ENCODE data around the gene KLHL25. TPM values are rescaled to one million over a fixed set of nuclear protein-coding genes. Genes with fewer than 3 reads are reported as not detected.

The KLHL25 gene
- total and polyA plus RNA-seq, 2 of the 8 experiments (the other 6 are each of a cell fraction or from before 2014, with no cell fraction given): 16.5 to 22.0 TPM

GRCh38 chr15:85733416-85733815 is 61.3 kb downstream of the KLHL25 start:
- Histone ChIP-seq H4K91ac (replicated peaks; ENCODE audit: insufficient read length, low read length) (no peak overlapping the region), H3K4me3 (ENCODE audit: extremely low read depth in 1 of 4, insufficient read depth in 2 of 4, low read depth in 3 of 4, low read length in 4 of 4) (no peak overlapping the region), H4K5ac (ENCODE audit: insufficient read length, low read depth, low read length) (no peak overlapping the region), H2BK120ac (replicated peaks; ENCODE audit: low read depth, low read length) (no peak overlapping the region), H3K79me2 (ENCODE audit: control insufficient read depth in 1 of 2, insufficient read depth in 2 of 2, low read length in 2 of 2) (no peaks in the 10 kb centered on the region), H3K36me3 (ENCODE audit: control insufficient read depth in 2 of 4, insufficient read depth in 4 of 4, low read length in 3 of 4) (peaks cover 4 to 50% (median 23%) of the 10 kb centered on the region in 4 experiments; a peak in 7 of 8 replicates), H3K23ac (ENCODE audit: insufficient read length) (no peak overlapping the region), H3K9me3 (ENCODE audit: insufficient read depth in 2 of 2, low read depth in 1 of 2, low read length in 1 of 2) (peaks cover 4 to 7% of the 10 kb centered on the region in 2 experiments; a peak in 3 of 4 replicates), H3K4me2 (ENCODE audit: insufficient read depth in 1 of 2, low read depth in 2 of 2, low read length in 2 of 2) (no peak overlapping the region), H2BK15ac (ENCODE audit: low read length) (no peak overlapping the region), H3K27me3 (replicated peaks in 1 of 4; ENCODE audit: control insufficient read depth in 3 of 4, extremely low read depth in 1 of 4, insufficient read depth in 3 of 4, low read length in 3 of 4) (no peaks in the 10 kb centered on the region), H3K9ac (replicated peaks in 1 of 4; ENCODE audit: extremely low read depth in 1 of 4, low read depth in 3 of 4, low read length in 3 of 4) (no peak overlapping the region), H2BK12ac (ENCODE audit: low read depth, low read length) (no peak overlapping the region), H2BK20ac (ENCODE audit: low read length) (no peak overlapping the region), H3K14ac (ENCODE audit: insufficient read length) (no peak overlapping the region), H3K27ac (ENCODE audit: low read depth, low read length) (no peak overlapping the region), H4K20me1 (replicated peaks in 1 of 2; ENCODE audit: control insufficient read depth in 1 of 2, insufficient read depth in 2 of 2, low read length in 2 of 2) (no peaks in the 10 kb centered on the region), H3K4ac (replicated peaks; ENCODE audit: insufficient read length, low read depth, low read length) (no peak overlapping the region), H3K23me2 (ENCODE audit: low read depth, low read length) (no peaks in the 10 kb centered on the region), H3K56ac (replicated peaks; ENCODE audit: insufficient read length, low read depth, low read length) (no peak overlapping the region), H3K4me1 (replicated peaks in 1 of 4; ENCODE audit: control insufficient read depth in 3 of 4, insufficient read depth in 4 of 4, low read length in 3 of 4) (no peaks in the 10 kb centered on the region), H3K18ac (ENCODE audit: extremely low read depth, low read length) (no peak overlapping the region), H2BK5ac (ENCODE audit: low read depth, low read length) (no peak overlapping the region), H3K79me1 (ENCODE audit: low read depth, low read length) (no peaks in the 10 kb centered on the region; the same call in 1 of the 2 replicates), H4K8ac (ENCODE audit: extremely low read depth, insufficient read depth, low read length) (no peak overlapping the region), H2AFZ (ENCODE audit: low read length) (no peak overlapping the region), H2AK5ac (ENCODE audit: low read depth, low read length) (no peak overlapping the region)
- POLR2A ChIA-PET (ENCODE audit: partially characterized antibody): no interaction called here
- CTCF ChIA-PET (ENCODE audit: partially characterized antibody): interaction anchor here (0.7 to 1.1 kb wide), 2 partner anchors 9 to 84 kb away, joined by 3 to 6 read pairs; no protein-coding TSS in a partner anchor
- FAIRE-seq (no peak), DNase-seq (ENCODE audit: low read depth in 1 of 2, low spot score in 2 of 2) (no peak)
- TF ChIP-seq SP4 (IDR thresholded peaks at IDR 0.05; ENCODE audit: low read length): no peak
- no peak for TF ChIP-seq SP2 (IDR thresholded peaks at IDR 0.05; ENCODE audit: low read length)
- TF ChIP-seq POU5F1 (IDR thresholded peaks at IDR 0.05; ENCODE audit: low read depth, low read length): no peak
- TF ChIP-seq ZNF274 (IDR thresholded peaks at IDR 0.05; ENCODE audit: borderline replicate concordance, extremely low read depth, low read length): no peak
- TF ChIP-seq EZH2 (IDR thresholded peaks at IDR 0.05; ENCODE audit: low read depth, low read length, severe bottlenecking): no peak
- TF ChIP-seq MAFK (IDR thresholded peaks at IDR 0.05; ENCODE audit: low read depth, low read length): no peak
- TF ChIP-seq SUZ12 (IDR thresholded peaks at IDR 0.05; ENCODE audit: low read length): no peak
- no peak for TF ChIP-seq SAP30 (IDR thresholded peaks at IDR 0.05; ENCODE audit: insufficient read depth, insufficient replicate concordance, low read length)
- TF ChIP-seq JUND (IDR thresholded peaks at IDR 0.05; ENCODE audit: low read length): no peak
